NT2/D1 (cell line): ENCODE data around the gene CEMIP2.

Experiments
- DNase-seq: peaks from one replicate; pipeline ENCODE4 v3.0.0-alpha.2; 2011; ENCODE audit warnings: low read depth, low spot score
- H3K27me3 ChIP-seq: 2 replicates; pipeline ENCODE4 v1.6.0; 2011; ENCODE audit warnings: mild to moderate bottlenecking; ENCODE audit not compliant: insufficient read length, insufficient read depth
- H3K36me3 ChIP-seq: 2 replicates; pipeline ENCODE4 v1.6.1; 2011; ENCODE audit warnings: mild to moderate bottlenecking, low read length, mixed read lengths; ENCODE audit not compliant: insufficient read depth, insufficient read length
- H3K4me1 ChIP-seq: 2 replicates; pipeline ENCODE4 v1.5.1; 2011; ENCODE audit not compliant: insufficient read depth, insufficient read length
- H3K4me3 ChIP-seq: 2 replicates; pipeline ENCODE4 v1.5.1; 2011; ENCODE audit warnings: low read depth; ENCODE audit not compliant: insufficient read length
- H3K9ac ChIP-seq: 2 replicates; pipeline ENCODE4 v1.6.0; 2011; ENCODE audit warnings: low read depth; ENCODE audit not compliant: insufficient read length
- H3K9me3 ChIP-seq: 2 replicates; pipeline ENCODE4 v1.5.1; 2011; ENCODE audit warnings: mild to moderate bottlenecking, low read length; ENCODE audit not compliant: insufficient read depth
- SUZ12 ChIP-seq: IDR thresholded peaks from 2 replicates; pipeline ENCODE4 v1.6.1; 2011; ENCODE audit not compliant: insufficient read length, insufficient read depth; ENCODE audit errors: extremely low read depth
- YY1 ChIP-seq: IDR thresholded peaks from 2 replicates; pipeline ENCODE4 v1.6.1; 2011; ENCODE audit not compliant: insufficient read length, insufficient read depth
- ZNF274 ChIP-seq: IDR thresholded peaks from 2 replicates; pipeline ENCODE4 v1.6.1; 2011; ENCODE audit warnings: mild to moderate bottlenecking, low read depth, low read length

The CEMIP2 gene

DNA sequence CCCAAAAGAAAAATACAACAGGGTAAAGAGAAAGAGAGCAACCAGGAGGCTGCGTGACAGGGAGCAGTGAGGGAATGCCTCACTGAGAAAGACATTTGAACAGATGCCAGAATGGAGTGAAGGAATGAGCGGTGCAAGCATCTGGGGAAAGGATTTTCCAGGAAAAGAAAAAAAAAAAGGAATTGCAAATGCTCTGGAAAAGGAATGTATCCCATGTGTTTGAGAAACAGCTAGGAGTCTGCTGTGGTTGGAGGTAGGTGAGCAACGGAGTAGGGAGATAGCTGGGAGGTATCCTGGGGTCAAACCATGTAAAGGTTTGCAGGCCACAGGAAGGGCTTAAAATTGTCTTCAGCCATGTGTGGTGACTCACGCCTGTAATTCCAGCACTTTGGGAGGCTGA, 23.6 kb upstream of the CEMIP2 start:
- Histone ChIP-seq H3K4me1 (no peaks in the 10 kb centered on the region), H3K9ac (no peak overlapping the region), H3K36me3 (no peaks in the 10 kb centered on the region), H3K4me3 (no peak overlapping the region), H3K9me3 (peaks cover 20% of the 10 kb centered on the region), H3K27me3 (no peaks in the 10 kb centered on the region)
- no peak for TF ChIP-seq YY1
- no peak for TF ChIP-seq ZNF274
- no peak for TF ChIP-seq SUZ12
- no peak for DNase-seq

DNA sequence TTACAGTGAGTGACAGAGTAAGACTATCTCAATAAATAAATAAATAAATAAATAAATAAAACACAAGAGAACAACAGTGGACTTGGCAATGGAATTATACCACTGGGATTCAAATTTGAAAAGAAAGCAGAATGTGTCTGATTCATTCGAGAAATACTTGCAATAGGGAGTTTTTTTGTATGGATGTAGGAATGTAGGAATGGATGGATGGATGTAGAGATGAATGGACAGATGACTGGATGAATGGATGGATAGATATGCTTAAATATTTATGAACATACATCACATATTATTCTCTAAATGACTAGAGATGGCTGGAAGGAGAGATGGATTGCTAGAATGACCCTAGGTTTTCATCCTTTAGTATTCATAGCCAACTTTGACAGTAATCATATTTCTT, 22.0 kb upstream of the CEMIP2 start:
- Histone ChIP-seq H3K36me3 (no peaks in the 10 kb centered on the region), H3K9me3 (peaks cover 20% of the 10 kb centered on the region), H3K9ac (no peak overlapping the region), H3K27me3 (no peaks in the 10 kb centered on the region), H3K4me3 (no peak overlapping the region), H3K4me1 (no peaks in the 10 kb centered on the region)
- no peak for TF ChIP-seq ZNF274
- no peak for TF ChIP-seq SUZ12
- TF ChIP-seq YY1 = no peak
- no peak for DNase-seq

- H3K4me3 ChIP-seq = no peak overlapping the region
- DNase-seq = no peak
- TF ChIP-seq SUZ12 (no peak), ZNF274 (no peak), YY1 (no peak)
- no peaks in the 10 kb centered on the region for H3K4me1 ChIP-seq
- H3K9me3 ChIP-seq = no peaks in the 10 kb centered on the region
- H3K36me3 ChIP-seq = no peaks in the 10 kb centered on the region
- H3K9ac ChIP-seq = no peak overlapping the region
- no peaks in the 10 kb centered on the region for H3K27me3 ChIP-seq
These were observed 14.8 kb upstream of the CEMIP2 start for GRCh38 chr9:71783120-71783523.

DNA sequence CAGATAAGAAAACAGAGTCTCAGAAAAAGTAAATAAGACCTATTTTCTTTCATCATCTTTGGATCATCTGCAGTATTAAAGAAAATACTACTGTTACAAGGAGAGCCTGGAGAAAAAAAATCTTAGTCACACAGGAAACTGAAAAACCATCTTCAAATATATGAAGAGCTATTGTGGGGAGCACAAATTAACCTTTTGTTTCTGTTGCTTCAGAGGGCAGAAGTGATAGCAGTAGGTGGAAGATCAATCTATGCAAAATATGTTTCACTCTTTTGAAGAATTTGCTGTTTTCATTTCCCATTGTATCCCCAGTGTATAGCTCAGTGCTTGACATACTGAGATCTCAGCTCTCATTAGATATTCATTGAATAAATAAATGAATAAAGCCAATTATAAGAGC, 13.1 kb upstream of the CEMIP2 start:
- Histone ChIP-seq H3K27me3 (no peaks in the 10 kb centered on the region), H3K4me1 (no peaks in the 10 kb centered on the region), H3K9me3 (no peaks in the 10 kb centered on the region), H3K4me3 (no peak overlapping the region), H3K36me3 (no peaks in the 10 kb centered on the region), H3K9ac (no peak overlapping the region)
- DNase-seq = no peak
- TF ChIP-seq SUZ12 (no peak), YY1 (no peak)

GRCh38 chr9:71780953-71781352, 12.6 kb upstream of the CEMIP2 start:
- Histone ChIP-seq H3K9me3 (no peaks in the 10 kb centered on the region), H3K27me3 (no peaks in the 10 kb centered on the region), H3K4me3 (no peak overlapping the region), H3K9ac (no peak overlapping the region), H3K36me3 (no peaks in the 10 kb centered on the region), H3K4me1 (no peaks in the 10 kb centered on the region)
- TF ChIP-seq SUZ12 (no peak), ZNF274 (no peak), YY1 (no peak)
- no peak for DNase-seq

DNA sequence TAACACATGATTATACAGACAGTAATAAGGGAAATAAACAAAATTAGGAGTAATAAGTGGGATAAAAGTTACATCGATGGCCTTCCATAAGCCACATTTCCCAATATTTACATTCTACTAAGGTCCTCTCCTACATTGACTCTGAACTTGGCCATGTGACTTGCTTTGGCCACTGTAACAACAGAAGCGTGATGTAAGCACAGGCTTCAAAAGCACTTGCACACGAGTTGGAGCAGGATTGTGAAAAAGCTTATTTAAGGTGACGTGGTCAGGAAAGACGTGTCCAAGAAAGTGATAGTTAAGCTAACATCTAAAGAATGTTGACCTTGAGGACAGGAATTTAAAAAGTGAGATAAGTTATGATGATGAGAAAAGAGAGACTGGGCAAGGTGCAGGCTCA, 9.8 kb upstream of the CEMIP2 start:
- Histone ChIP-seq H3K4me1 (no peaks in the 10 kb centered on the region), H3K9ac (no peak overlapping the region), H3K9me3 (no peaks in the 10 kb centered on the region), H3K4me3 (no peak overlapping the region), H3K36me3 (no peaks in the 10 kb centered on the region), H3K27me3 (no peaks in the 10 kb centered on the region)
- no peak for TF ChIP-seq ZNF274
- TF ChIP-seq SUZ12 = no peak
- TF ChIP-seq YY1 = no peak
- DNase-seq = no peak

DNA sequence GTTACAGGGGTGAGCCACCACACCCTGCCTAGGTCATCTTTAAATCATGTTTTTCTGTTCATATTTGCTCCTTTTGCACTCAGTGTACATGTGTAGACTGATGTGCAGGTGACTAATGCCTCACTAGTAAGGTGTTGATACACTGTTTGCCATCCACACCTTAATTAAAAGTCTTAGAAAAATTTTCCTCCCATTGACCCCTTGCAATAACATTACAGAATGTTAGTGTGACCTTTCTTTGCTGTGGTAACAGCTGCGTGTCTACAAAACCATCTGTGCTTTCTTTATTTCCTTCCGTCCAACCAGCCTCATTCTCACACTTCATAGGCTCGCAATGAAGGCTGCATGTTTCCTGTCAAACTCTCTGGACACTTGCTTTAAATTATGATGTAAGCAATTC, 6.6 kb upstream of the CEMIP2 start:
- Histone ChIP-seq H3K36me3 (no peaks in the 10 kb centered on the region), H3K9ac (no peak overlapping the region), H3K9me3 (no peaks in the 10 kb centered on the region), H3K4me1 (peaks cover under 1% of the 10 kb centered on the region), H3K27me3 (peaks cover 8% of the 10 kb centered on the region), H3K4me3 (no peak overlapping the region)
- TF ChIP-seq ZNF274 = no peak
- no peak for DNase-seq

DNA sequence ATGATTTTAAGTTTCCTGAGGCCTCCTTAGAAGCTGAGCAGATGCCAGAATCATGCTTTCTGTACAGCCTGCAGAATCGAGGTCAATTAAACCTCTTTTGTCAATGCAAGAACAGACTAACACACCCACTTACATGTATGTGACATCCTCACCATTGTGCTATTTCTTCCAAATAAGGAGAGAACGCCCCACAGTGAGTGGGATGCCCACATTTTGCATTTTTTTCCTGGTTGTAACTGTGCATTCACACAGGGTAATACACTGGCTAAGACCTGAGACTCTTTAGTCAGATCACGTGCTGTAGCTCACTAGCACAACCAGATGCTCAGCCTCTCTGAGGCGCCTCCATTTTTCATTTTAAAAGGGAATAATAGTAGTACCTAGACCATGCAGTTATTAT, 4.4 kb upstream of the CEMIP2 start:
- no peak for TF ChIP-seq SUZ12
- TF ChIP-seq ZNF274 = no peak
- TF ChIP-seq YY1 = no peak
- Histone ChIP-seq H3K9ac (no peak overlapping the region), H3K4me1 (peaks cover 2% of the 10 kb centered on the region), H3K4me3 (no peak overlapping the region), H3K9me3 (no peaks in the 10 kb centered on the region), H3K27me3 (peaks cover 14% of the 10 kb centered on the region), H3K36me3 (no peaks in the 10 kb centered on the region)
- DNase-seq = no peak
